ENCODE measurements around the gene PWWP2A. TPM values are rescaled to one million over a fixed set of nuclear protein-coding genes. Genes with fewer than 3 reads are reported as not detected.

Gene PWWP2A
- total RNA-seq, 1 experiment from 2014 or later, result 61.1 TPM

- 0 out of 2 replicates have a peak, but pooled peaks have one; percentile 61 for TF ChIP-seq ZBTB43 (CRISPR knock-in tag; IDR thresholded peaks at IDR 0.05)
- TF ChIP-seq HMGA2 (CRISPR knock-in tag; IDR thresholded peaks at IDR 0.05), result no peak
- TF ChIP-seq JUN (CRISPR knock-in tag; IDR thresholded peaks at IDR 0.05), result no peak
- TF ChIP-seq ZNF396 (CRISPR knock-in tag; IDR thresholded peaks at IDR 0.05; ENCODE audit: borderline replicate concordance), result no peak
- no peak for TF ChIP-seq ZNF416 (CRISPR knock-in tag; IDR thresholded peaks at IDR 0.05)
- no peak for TF ChIP-seq MLX (CRISPR knock-in tag; IDR thresholded peaks at IDR 0.05)
- TF ChIP-seq NR3C1 (CRISPR knock-in tag; conservative IDR thresholded peaks at IDR 0.05; ENCODE audit: low read depth), result no peak
- no peak for TF ChIP-seq ZNF671 (CRISPR knock-in tag; IDR thresholded peaks at IDR 0.05)
- no peak for TF ChIP-seq NFATC4 (CRISPR knock-in tag; IDR thresholded peaks at IDR 0.05)
- TF ChIP-seq ELF4 (CRISPR knock-in tag; IDR thresholded peaks at IDR 0.05; ENCODE audit: low read depth), result no peak
- peak; percentile 72 for TF ChIP-seq SP1 (CRISPR knock-in tag; conservative IDR thresholded peaks at IDR 0.05)
- TF ChIP-seq EMX1 (CRISPR knock-in tag; IDR thresholded peaks at IDR 0.05), result no peak
- no peak for TF ChIP-seq RELA (CRISPR knock-in tag; IDR thresholded peaks at IDR 0.05; ENCODE audit: borderline replicate concordance)
- no peak for TF ChIP-seq ZNF219 (CRISPR knock-in tag; IDR thresholded peaks at IDR 0.05; ENCODE audit: borderline replicate concordance)
- TF ChIP-seq SOX15 (CRISPR knock-in tag; IDR thresholded peaks at IDR 0.05), result no peak
- no peak for TF ChIP-seq GRHL2 (CRISPR knock-in tag; IDR thresholded peaks at IDR 0.05; ENCODE audit: insufficient replicate concordance, severe bottlenecking)
- no peak for TF ChIP-seq TEAD4 (CRISPR knock-in tag; IDR thresholded peaks at IDR 0.05)
- TF ChIP-seq PREB (CRISPR knock-in tag; IDR thresholded peaks at IDR 0.05; ENCODE audit: borderline replicate concordance), result no peak
- TF ChIP-seq ATF1 (CRISPR knock-in tag; IDR thresholded peaks at IDR 0.05), result no peak
- TF ChIP-seq E2F4 (CRISPR knock-in tag; IDR thresholded peaks at IDR 0.05; ENCODE audit: borderline replicate concordance, low read depth), result no peak
- no peak for TF ChIP-seq CBFB (CRISPR knock-in tag; IDR thresholded peaks at IDR 0.05; ENCODE audit: low read depth)
- TF ChIP-seq MYBL2 (CRISPR knock-in tag; IDR thresholded peaks at IDR 0.05), result no peak
- TF ChIP-seq FOXP1 (CRISPR knock-in tag; IDR thresholded peaks at IDR 0.05; ENCODE audit: borderline replicate concordance), result 0 out of 2 replicates have a peak, but pooled peaks have one; percentile 33
- TF ChIP-seq STAT6 (CRISPR knock-in tag; conservative IDR thresholded peaks at IDR 0.05; ENCODE audit: low read depth), result no peak
- no peak for TF ChIP-seq CTCF (IDR thresholded peaks at IDR 0.05)
- TF ChIP-seq ZMAT4 (CRISPR knock-in tag; IDR thresholded peaks at IDR 0.05), result no peak
- TF ChIP-seq NR2C2 (CRISPR knock-in tag; IDR thresholded peaks at IDR 0.05), result no peak
- no peak for TF ChIP-seq MXD4 (CRISPR knock-in tag; IDR thresholded peaks at IDR 0.05; ENCODE audit: borderline replicate concordance)
- TF ChIP-seq ZNF138 (CRISPR knock-in tag; conservative IDR thresholded peaks at IDR 0.05), result no peak
- TF ChIP-seq NR1H2 (CRISPR knock-in tag; IDR thresholded peaks at IDR 0.05), result no peak
Measured at GRCh38 chr5:160165137-160166068, 46.2 kb upstream of the PWWP2A start (continued).

All from WTC11 (cell line).